ENCODE results near the gene CPNE2.

CPNE2 gene

DNA sequence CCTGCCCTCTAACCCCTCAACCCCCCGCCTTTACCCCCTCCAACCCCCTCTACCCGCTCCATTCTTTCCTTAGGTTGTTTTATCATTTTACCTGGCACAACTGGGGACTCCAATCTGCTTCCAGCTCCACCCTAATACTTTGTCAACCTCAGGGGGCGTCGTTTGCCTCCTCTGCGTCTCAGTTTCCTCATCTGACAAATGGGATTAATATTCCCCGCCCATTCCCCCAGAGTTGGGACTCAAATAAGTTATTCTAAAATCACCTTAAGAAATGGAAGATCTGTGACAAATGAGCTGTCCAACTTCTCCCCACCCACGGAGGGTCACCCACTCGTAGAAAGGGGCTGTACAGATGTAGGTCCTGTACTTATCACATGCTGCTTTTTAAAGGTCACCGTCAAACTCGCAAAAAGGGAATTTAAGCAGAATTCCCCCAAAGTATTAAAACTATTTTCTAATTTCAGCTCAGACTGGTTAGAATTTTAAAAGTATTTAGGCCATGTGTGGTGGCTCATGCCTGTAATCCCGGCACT, 40.6 kb upstream of the CPNE2 start:
- no peak overlapping the region for H3K27ac ChIP-seq (ENCODE audit: insufficient read depth in 1 of 2, low read depth in 1 of 2, low read length in 2 of 2, poor library complexity in 1 of 2, severe bottlenecking in 2 of 2)
- H3K4me3 ChIP-seq (ENCODE audit: control insufficient read depth in 1 of 7, extremely low read depth in 1 of 7, insufficient read depth in 4 of 7, low read depth in 2 of 7, low read length in 6 of 7): no peak overlapping the region
- no peaks in the 10 kb centered on the region for H3K9me3 ChIP-seq (ENCODE audit: control extremely low read depth in 1 of 5, control insufficient read depth in 4 of 5, insufficient read depth in 2 of 5, low read depth in 1 of 5, low read length in 4 of 5)
- H3K4me1 ChIP-seq (ENCODE audit: control extremely low read depth in 1 of 4, control insufficient read depth in 4 of 4, insufficient read depth in 4 of 4, low read length in 3 of 4): no peaks in the 10 kb centered on the region
- WGBS (ENCODE audit: insufficient coverage): 100% methylated on average over 7 of the region's 11 CpGs
- CTCF ChIA-PET: interaction anchor here (1.2 to 1.6 kb wide), 3 partner anchors 18 to 87 kb away, joined by 4 to 5 read pairs (median 4); no protein-coding TSS in a partner anchor
- no peaks in the 10 kb centered on the region for H3K27me3 ChIP-seq (replicated peaks in 2 of 5; ENCODE audit: control insufficient read depth in 4 of 5, insufficient read depth in 5 of 5, low read length in 4 of 5)
- POLR2A ChIA-PET: no interaction called here
- H3K36me3 ChIP-seq (ENCODE audit: control insufficient read depth in 4 of 4, insufficient read depth in 4 of 4, low read length in 3 of 4): peaks cover 10 to 43% (median 16%) of the 10 kb centered on the region in 4 experiments
- DNase-seq: no peak

GRCh38 chr16:57053206-57053605, 39.2 kb upstream of the CPNE2 start:
- ChIA-PET POLR2A (no interaction called here), CTCF (interaction anchor here (1.0 to 1.4 kb wide), 2 partner anchors 81 to 145 kb away, joined by 3 to 4 read pairs; no protein-coding TSS in a partner anchor)
- no peaks in the 10 kb centered on the region for H3K9me3 ChIP-seq (ENCODE audit: control extremely low read depth in 1 of 5, control insufficient read depth in 4 of 5, insufficient read depth in 2 of 5, low read depth in 1 of 5, low read length in 4 of 5)
- H3K4me1 ChIP-seq (ENCODE audit: control extremely low read depth in 1 of 4, control insufficient read depth in 4 of 4, insufficient read depth in 4 of 4, low read length in 3 of 4): no peaks in the 10 kb centered on the region
- no peak for DNase-seq
- no peak overlapping the region for H3K4me3 ChIP-seq (ENCODE audit: control insufficient read depth in 1 of 7, extremely low read depth in 1 of 7, insufficient read depth in 4 of 7, low read depth in 2 of 7, low read length in 6 of 7)
- peaks cover 10 to 39% (median 15%) of the 10 kb centered on the region in 4 experiments for H3K36me3 ChIP-seq (ENCODE audit: control insufficient read depth in 4 of 4, insufficient read depth in 4 of 4, low read length in 3 of 4)
- H3K27me3 ChIP-seq (replicated peaks in 2 of 5; ENCODE audit: control insufficient read depth in 4 of 5, insufficient read depth in 5 of 5, low read length in 4 of 5): no peaks in the 10 kb centered on the region
- WGBS (ENCODE audit: insufficient coverage): over 99% methylated on average over 8 of the region's 9 CpGs
- no peak overlapping the region for H3K27ac ChIP-seq (ENCODE audit: insufficient read depth in 1 of 2, low read depth in 1 of 2, low read length in 2 of 2, poor library complexity in 1 of 2, severe bottlenecking in 2 of 2)

GRCh38 chr16:57054338-57054737, 38.0 kb upstream of the CPNE2 start:
- no peak overlapping the region for H3K27ac ChIP-seq (ENCODE audit: insufficient read depth in 1 of 2, low read depth in 1 of 2, low read length in 2 of 2, poor library complexity in 1 of 2, severe bottlenecking in 2 of 2)
- no peaks in the 10 kb centered on the region for H3K4me1 ChIP-seq (ENCODE audit: control extremely low read depth in 1 of 4, control insufficient read depth in 4 of 4, insufficient read depth in 4 of 4, low read length in 3 of 4)
- no peak for DNase-seq
- WGBS (ENCODE audit: insufficient coverage): 100% methylated on average over 5 of the region's 5 CpGs
- no peaks in the 10 kb centered on the region for H3K9me3 ChIP-seq (ENCODE audit: control extremely low read depth in 1 of 5, control insufficient read depth in 4 of 5, insufficient read depth in 2 of 5, low read depth in 1 of 5, low read length in 4 of 5)
- ChIA-PET POLR2A (no interaction called here), CTCF (no interaction called here)
- H3K27me3 ChIP-seq (replicated peaks in 2 of 5; ENCODE audit: control insufficient read depth in 4 of 5, insufficient read depth in 5 of 5, low read length in 4 of 5): no peaks in the 10 kb centered on the region
- peaks cover 10 to 44% (median 20%) of the 10 kb centered on the region in 4 experiments for H3K36me3 ChIP-seq (ENCODE audit: control insufficient read depth in 4 of 4, insufficient read depth in 4 of 4, low read length in 3 of 4)
- H3K4me3 ChIP-seq (ENCODE audit: control insufficient read depth in 1 of 7, extremely low read depth in 1 of 7, insufficient read depth in 4 of 7, low read depth in 2 of 7, low read length in 6 of 7): no peak overlapping the region

- no peaks in the 10 kb centered on the region for H3K9me3 ChIP-seq (ENCODE audit: control extremely low read depth in 1 of 5, control insufficient read depth in 4 of 5, insufficient read depth in 2 of 5, low read depth in 1 of 5, low read length in 4 of 5)
- no peak overlapping the region for H3K4me3 ChIP-seq (ENCODE audit: control insufficient read depth in 1 of 7, extremely low read depth in 1 of 7, insufficient read depth in 4 of 7, low read depth in 2 of 7, low read length in 6 of 7)
- POLR2A ChIA-PET: no interaction called here
- no peaks in the 10 kb centered on the region for H3K4me1 ChIP-seq (ENCODE audit: control extremely low read depth in 1 of 4, control insufficient read depth in 4 of 4, insufficient read depth in 4 of 4, low read length in 3 of 4)
- CTCF ChIA-PET: no interaction called here
- DNase-seq: no peak
- peaks cover 10 to 47% (median 20%) of the 10 kb centered on the region in 4 experiments for H3K36me3 ChIP-seq (ENCODE audit: control insufficient read depth in 4 of 4, insufficient read depth in 4 of 4, low read length in 3 of 4)
- H3K27me3 ChIP-seq (replicated peaks in 2 of 5; ENCODE audit: control insufficient read depth in 4 of 5, insufficient read depth in 5 of 5, low read length in 4 of 5): no peaks in the 10 kb centered on the region
- no peak overlapping the region for H3K27ac ChIP-seq (ENCODE audit: insufficient read depth in 1 of 2, low read depth in 1 of 2, low read length in 2 of 2, poor library complexity in 1 of 2, severe bottlenecking in 2 of 2)
- 95% methylated on average over 4 of the region's 7 CpGs for WGBS (ENCODE audit: insufficient coverage)
Observed at GRCh38 chr16:57054771-57055170, 37.6 kb upstream of the CPNE2 start.

GRCh38 chr16:57055671-57056070, 36.7 kb upstream of the CPNE2 start:
- ChIA-PET POLR2A (no interaction called here), CTCF (interaction anchor here (1.0 to 2.4 kb wide), 4 partner anchors 10 to 110 kb away, joined by 3 to 8 read pairs (median 4); no protein-coding TSS in a partner anchor)
- H3K27me3 ChIP-seq (replicated peaks in 2 of 5; ENCODE audit: control insufficient read depth in 4 of 5, insufficient read depth in 5 of 5, low read length in 4 of 5): no peaks in the 10 kb centered on the region
- H3K27ac ChIP-seq (ENCODE audit: insufficient read depth in 1 of 2, low read depth in 1 of 2, low read length in 2 of 2, poor library complexity in 1 of 2, severe bottlenecking in 2 of 2): no peak overlapping the region
- H3K4me1 ChIP-seq (ENCODE audit: control extremely low read depth in 1 of 4, control insufficient read depth in 4 of 4, insufficient read depth in 4 of 4, low read length in 3 of 4): peaks cover 0 to under 1% (median 0%) of the 10 kb centered on the region in 4 experiments
- 100% methylated on average over 6 of the region's 6 CpGs for WGBS (ENCODE audit: insufficient coverage)
- H3K4me3 ChIP-seq (ENCODE audit: control insufficient read depth in 1 of 7, extremely low read depth in 1 of 7, insufficient read depth in 4 of 7, low read depth in 2 of 7, low read length in 6 of 7): no peak overlapping the region
- no peaks in the 10 kb centered on the region for H3K9me3 ChIP-seq (ENCODE audit: control extremely low read depth in 1 of 5, control insufficient read depth in 4 of 5, insufficient read depth in 2 of 5, low read depth in 1 of 5, low read length in 4 of 5)
- no peak for DNase-seq
- H3K36me3 ChIP-seq (ENCODE audit: control insufficient read depth in 4 of 4, insufficient read depth in 4 of 4, low read length in 3 of 4): peaks cover 10 to 51% (median 22%) of the 10 kb centered on the region in 4 experiments

- Histone ChIP-seq H3K36me3 (ENCODE audit: control insufficient read depth in 4 of 4, insufficient read depth in 4 of 4, low read length in 3 of 4) (peaks cover 6 to 49% (median 19%) of the 10 kb centered on the region in 4 experiments), H3K9me3 (ENCODE audit: control extremely low read depth in 1 of 5, control insufficient read depth in 4 of 5, insufficient read depth in 2 of 5, low read depth in 1 of 5, low read length in 4 of 5) (no peaks in the 10 kb centered on the region), H3K27me3 (replicated peaks in 2 of 5; ENCODE audit: control insufficient read depth in 4 of 5, insufficient read depth in 5 of 5, low read length in 4 of 5) (no peaks in the 10 kb centered on the region), H3K4me1 (ENCODE audit: control extremely low read depth in 1 of 4, control insufficient read depth in 4 of 4, insufficient read depth in 4 of 4, low read length in 3 of 4) (peaks cover 0 to 10% (median under 1%) of the 10 kb centered on the region in 4 experiments), H3K27ac (ENCODE audit: insufficient read depth in 1 of 2, low read depth in 1 of 2, low read length in 2 of 2, poor library complexity in 1 of 2, severe bottlenecking in 2 of 2) (no peak overlapping the region), H3K4me3 (ENCODE audit: control insufficient read depth in 1 of 7, extremely low read depth in 1 of 7, insufficient read depth in 4 of 7, low read depth in 2 of 7, low read length in 6 of 7) (no peak overlapping the region)
- CTCF ChIA-PET: interaction anchor here (1.6 kb wide), 1 partner anchor 22 kb away, joined by 4 read pairs; no protein-coding TSS in a partner anchor
- DNase-seq: no peak
- WGBS (ENCODE audit: insufficient coverage): 91% methylated on average over 6 of the region's 9 CpGs
- POLR2A ChIA-PET: no interaction called here
Observed at GRCh38 chr16:57058291-57058861, 34.0 kb upstream of the CPNE2 start.

DNA sequence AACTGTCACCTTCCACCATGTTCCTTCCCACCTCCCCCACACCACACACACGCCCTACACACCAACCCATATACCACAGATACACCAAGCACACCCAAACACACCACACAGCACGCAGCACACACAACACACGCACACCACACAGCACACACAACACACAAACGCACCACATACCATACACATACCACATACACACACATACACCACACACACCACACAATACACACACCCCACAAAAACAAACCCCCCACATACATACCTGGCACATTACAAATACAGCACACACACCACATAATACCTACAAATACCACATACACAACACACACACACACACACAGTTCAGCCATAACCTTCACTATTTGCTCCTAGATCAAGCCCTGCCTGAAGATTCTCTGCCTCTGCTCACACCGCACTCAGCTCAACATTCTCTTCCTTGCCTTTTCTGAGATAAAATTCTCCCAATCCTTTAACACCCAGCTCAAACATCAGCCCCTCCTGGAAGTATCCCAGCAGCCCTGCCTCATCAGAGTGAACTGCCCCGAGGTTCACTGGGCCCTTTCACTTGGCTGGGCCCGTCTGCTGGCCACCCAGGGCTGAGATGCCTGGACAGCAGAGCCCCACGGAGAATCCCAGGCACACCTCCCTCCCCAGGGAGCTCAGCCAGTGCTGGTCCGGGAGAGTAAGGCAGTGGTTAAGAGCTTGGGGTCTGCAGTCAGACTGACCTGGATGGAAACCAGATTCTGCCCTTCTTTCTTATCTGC, 31.9 kb upstream of the CPNE2 start:
- ChIA-PET POLR2A (no interaction called here), CTCF (interaction anchor here (0.7 to 1.6 kb wide), 3 partner anchors 22 to 98 kb away, joined by 3 read pairs; no protein-coding TSS in a partner anchor)
- H3K36me3 ChIP-seq (ENCODE audit: control insufficient read depth in 4 of 4, insufficient read depth in 4 of 4, low read length in 3 of 4): peaks cover 0 to 36% (median 15%) of the 10 kb centered on the region in 4 experiments
- H3K27ac ChIP-seq (ENCODE audit: insufficient read depth in 1 of 2, low read depth in 1 of 2, low read length in 2 of 2, poor library complexity in 1 of 2, severe bottlenecking in 2 of 2): no peak overlapping the region
- H3K4me3 ChIP-seq (ENCODE audit: control insufficient read depth in 1 of 7, extremely low read depth in 1 of 7, insufficient read depth in 4 of 7, low read depth in 2 of 7, low read length in 6 of 7): no peak overlapping the region
- H3K4me1 ChIP-seq (ENCODE audit: control extremely low read depth in 1 of 4, control insufficient read depth in 4 of 4, insufficient read depth in 4 of 4, low read length in 3 of 4): peaks cover 0 to 10% (median under 1%) of the 10 kb centered on the region in 4 experiments
- H3K9me3 ChIP-seq (ENCODE audit: control extremely low read depth in 1 of 5, control insufficient read depth in 4 of 5, insufficient read depth in 2 of 5, low read depth in 1 of 5, low read length in 4 of 5): no peaks in the 10 kb centered on the region
- no peaks in the 10 kb centered on the region for H3K27me3 ChIP-seq (replicated peaks in 2 of 5; ENCODE audit: control insufficient read depth in 4 of 5, insufficient read depth in 5 of 5, low read length in 4 of 5)
- 95% methylated on average over 8 of the region's 9 CpGs for WGBS (ENCODE audit: insufficient coverage)
- no peak for DNase-seq
